H9 (cell line): ENCODE results near the gene KCNAB2. TPM values are rescaled to one million over a fixed set of nuclear protein-coding genes. Genes with fewer than 3 reads are reported as not detected.

ENCODE experiments used
- DNase-seq: peaks from one replicate; pipeline ENCODE4 v3.0.0-alpha.2; 2017
- H2AFZ ChIP-seq: one replicate; pipeline ENCODE4 v1.6.1; 2013; ENCODE audit warnings: mild to moderate bottlenecking, low read length, control low read depth, moderate library complexity
- H2AK5ac ChIP-seq: 2 replicates; pipeline ENCODE4 v1.6.1; 2013; ENCODE audit warnings: low read length, control low read depth, mixed read lengths; ENCODE audit not compliant: insufficient read length
- H2BK120ac ChIP-seq: one replicate; pipeline ENCODE4 v1.6.1; 2013; ENCODE audit warnings: low read depth, mild to moderate bottlenecking, low read length, control low read depth, inconsistent platforms; ENCODE audit not compliant: poor library complexity, severe bottlenecking
- H2BK12ac ChIP-seq: 2 replicates; pipeline ENCODE4 v1.6.1; 2013; ENCODE audit warnings: low read length, control low read depth, mixed read lengths, low read depth; ENCODE audit not compliant: insufficient read length
- H2BK15ac ChIP-seq: 2 replicates; pipeline ENCODE4 v1.6.1; 2013; ENCODE audit warnings: low read depth, low read length, control low read depth
- H2BK20ac ChIP-seq: one replicate; pipeline ENCODE4 v1.6.1; 2013; ENCODE audit warnings: low read depth, mild to moderate bottlenecking, low read length, control low read depth, inconsistent platforms; ENCODE audit not compliant: poor library complexity, severe bottlenecking
- H2BK5ac ChIP-seq: 2 replicates; pipeline ENCODE4 v1.6.1; 2013; ENCODE audit warnings: low read length, control low read depth, mixed read lengths; ENCODE audit not compliant: insufficient read length
- H3K14ac ChIP-seq: 2 replicates; pipeline ENCODE4 v1.6.1; 2013; ENCODE audit warnings: low read length, control low read depth; ENCODE audit not compliant: insufficient read depth
- H3K18ac ChIP-seq: 2 replicates; pipeline ENCODE4 v1.6.1; 2013; ENCODE audit warnings: low read depth, mild to moderate bottlenecking, mixed read lengths, low read length, control low read depth; ENCODE audit not compliant: insufficient read length
- H3K23ac ChIP-seq: 2 replicates; pipeline ENCODE4 v1.6.1; 2013; ENCODE audit warnings: low read length, control low read depth, mixed read lengths, low read depth; ENCODE audit not compliant: insufficient read length
- H3K23me2 ChIP-seq: 2 replicates; pipeline ENCODE4 v1.6.1; 2013; ENCODE audit warnings: low read depth, mild to moderate bottlenecking, mixed read lengths, low read length, control low read depth; ENCODE audit not compliant: insufficient read length, poor library complexity, severe bottlenecking
- H3K27ac ChIP-seq: 2 replicates; pipeline ENCODE4 v1.5.1; 2013; ENCODE audit warnings: low read length, control low read depth, mixed read lengths, low read depth; ENCODE audit not compliant: insufficient read length
- H3K27me3 ChIP-seq: 2 replicates; pipeline ENCODE4 v1.6.1; 2013; ENCODE audit warnings: low read length, control low read depth, inconsistent platforms; ENCODE audit not compliant: insufficient read depth
- H3K4ac ChIP-seq: 2 replicates; pipeline ENCODE4 v1.6.1; 2013; ENCODE audit warnings: low read depth, mild to moderate bottlenecking, control low read depth, inconsistent platforms, low read length, moderate library complexity
- H3K4me1 ChIP-seq: 2 replicates; pipeline ENCODE4 v1.6.1; 2013; ENCODE audit warnings: low read length, control low read depth, inconsistent platforms; ENCODE audit not compliant: insufficient read depth
- H3K4me2 ChIP-seq: 2 replicates; pipeline ENCODE4 v1.6.1; 2013; ENCODE audit warnings: low read length, control low read depth, mixed read lengths; ENCODE audit not compliant: insufficient read length, insufficient read depth
- H3K56ac ChIP-seq: 2 replicates; pipeline ENCODE4 v1.6.1; 2013; ENCODE audit warnings: low read depth, mild to moderate bottlenecking, mixed read lengths, low read length, control low read depth; ENCODE audit not compliant: insufficient read length
- H3K79me1 ChIP-seq: 2 replicates; pipeline ENCODE4 v1.6.1; 2013; ENCODE audit warnings: low read depth, mild to moderate bottlenecking, moderate library complexity, low read length, control low read depth, inconsistent platforms; ENCODE audit not compliant: insufficient read depth, poor library complexity, severe bottlenecking
- H3K79me2 ChIP-seq: 2 replicates; pipeline ENCODE4 v1.6.1; 2013; ENCODE audit warnings: low read length, control low read depth, inconsistent platforms; ENCODE audit not compliant: insufficient read depth
- H3K9ac ChIP-seq: 2 replicates; pipeline ENCODE4 v1.6.1; 2013; ENCODE audit warnings: low read length, control low read depth, mixed read lengths; ENCODE audit not compliant: insufficient read length; ENCODE audit errors: extremely low read depth
- H3K9me3 ChIP-seq: one replicate; pipeline ENCODE4 v1.6.1; 2013; ENCODE audit warnings: low read depth, low read length, inconsistent platforms; ENCODE audit not compliant: control insufficient read depth
- H3T11ph ChIP-seq: one replicate; pipeline ENCODE4 v1.6.1; 2013; ENCODE audit warnings: mild to moderate bottlenecking, low read length, control low read depth, inconsistent platforms
- H4K20me1 ChIP-seq: one replicate; pipeline ENCODE4 v1.6.1; 2013; ENCODE audit not compliant: control insufficient read depth, insufficient read length, insufficient read depth
- H4K5ac ChIP-seq: 2 replicates; pipeline ENCODE4 v1.6.1; 2013; ENCODE audit warnings: low read depth, mild to moderate bottlenecking, mixed read lengths, low read length, control low read depth; ENCODE audit not compliant: insufficient read length
- H4K8ac ChIP-seq: replicated peaks from 2 replicates; pipeline ENCODE4 v1.6.1; 2013; ENCODE audit warnings: low read length, control low read depth, mixed read lengths, low read depth; ENCODE audit not compliant: insufficient read length
- H4K91ac ChIP-seq: 2 replicates; pipeline ENCODE4 v1.6.1; 2013; ENCODE audit warnings: low read depth, mild to moderate bottlenecking, moderate library complexity, mixed read lengths, low read length, control low read depth; ENCODE audit not compliant: insufficient read length
- H3K27ac Mint-ChIP-seq, 3 experiments: 2 replicates in 2 of 3; 3 replicates in 1 of 3; pipeline ENCODE4 v1.8.0; 2020 to 2021; ENCODE audit warnings: mixed read lengths in 3 of 3, mild to moderate bottlenecking in 1 of 3, moderate library complexity in 1 of 3
- H3K27me3 Mint-ChIP-seq: 2 replicates; pipeline ENCODE4 v1.8.0; 2021; ENCODE audit warnings: low read depth, mild to moderate bottlenecking, moderate library complexity, mixed read lengths
- H3K36me3 Mint-ChIP-seq, 3 experiments: 2 replicates in 2 of 3; 3 replicates in 1 of 3; pipeline ENCODE4 v1.8.0; 2020 to 2021; ENCODE audit warnings: low read depth in 3 of 3, mixed read lengths in 3 of 3; ENCODE audit not compliant: insufficient read depth in 1 of 3
- H3K4me1 Mint-ChIP-seq, 2 experiments: 2 replicates each; pipeline ENCODE4 v1.8.0; 2020; ENCODE audit warnings: mixed read lengths in 2 of 2
- H3K4me3 Mint-ChIP-seq, 2 experiments: 2 replicates in 1 of 2; 3 replicates in 1 of 2; pipeline ENCODE4 v1.8.0; 2020 to 2021; ENCODE audit warnings: mild to moderate bottlenecking in 2 of 2, mixed read lengths in 2 of 2, moderate library complexity in 1 of 2
- H3K9me3 Mint-ChIP-seq, 2 experiments: 2 replicates in 1 of 2; 3 replicates in 1 of 2; pipeline ENCODE4 v1.8.0; 2020; ENCODE audit warnings: mild to moderate bottlenecking in 2 of 2, mixed read lengths in 2 of 2, moderate library complexity in 1 of 2
- CTCF ChIP-seq: fragments of 200-600 bp; sonication (generic); conservative IDR thresholded peaks from 3 replicates; pipeline ENCODE4 v1.8.0; 2021; ENCODE audit warnings: antibody characterized with exemption, mild to moderate bottlenecking
- WGBS: extraction: QIAGEN DNeasy Blood & Tissue Kit; methylation state at CpG from one replicate; pipeline ENCODE4 v1.1.7; 2013; ENCODE audit warnings: missing lambda C conversion rate, low lambda C conversion rate, mixed read lengths; ENCODE audit not compliant: insufficient read length; ENCODE audit errors: extremely low coverage; 5-methylcytosine and 5-hydroxymethylcytosine counted together
- total RNA-seq: library from RNA; stranded (reverse); gene quantifications from 2 replicates; pipeline ENCODE4 v1.2.1, GENCODE V29; 2021

The KCNAB2 gene
- total RNA-seq, 1 experiment from 2014 or later: 8.3 TPM

GRCh38 chr1:6090288-6090687, 44.6 kb downstream of the KCNAB2 start:
- H3K9ac ChIP-seq: no peak overlapping the region
- H2BK12ac ChIP-seq: no peak overlapping the region
- H3K27ac ChIP-seq: no peak overlapping the region
- no peak overlapping the region for H2BK120ac ChIP-seq
- no peak overlapping the region for H4K5ac ChIP-seq
- no peak overlapping the region for H3K23ac ChIP-seq
- no peaks in the 10 kb centered on the region for H3K4me1 Mint-ChIP-seq
- no peak overlapping the region for H2BK5ac ChIP-seq
- H3K4ac ChIP-seq: no peak overlapping the region
- no peaks in the 10 kb centered on the region for H3K79me1 ChIP-seq
- H3K4me1 ChIP-seq: no peaks in the 10 kb centered on the region
- H3K27me3 Mint-ChIP-seq: no peaks in the 10 kb centered on the region
- no peak overlapping the region for H3K4me2 ChIP-seq
- no peak overlapping the region for H2BK20ac ChIP-seq
- no peaks in the 10 kb centered on the region for H3K36me3 Mint-ChIP-seq
- no peaks in the 10 kb centered on the region for H3K9me3 Mint-ChIP-seq
- no peak overlapping the region for H3T11ph ChIP-seq
- no peak overlapping the region for H2AK5ac ChIP-seq
- H3K79me2 ChIP-seq: no peaks in the 10 kb centered on the region
- no peak overlapping the region for H3K18ac ChIP-seq
- no peak overlapping the region for H3K27ac Mint-ChIP-seq
- H4K20me1 ChIP-seq: no peaks in the 10 kb centered on the region
- H4K91ac ChIP-seq: no peak overlapping the region
- no peak for TF ChIP-seq CTCF
- H2BK15ac ChIP-seq: no peak overlapping the region
- no peak overlapping the region for H2AFZ ChIP-seq
- no peak overlapping the region for H3K4me3 Mint-ChIP-seq
- no peaks in the 10 kb centered on the region; the same call in 1 of the 2 replicates for H3K27me3 ChIP-seq
- H3K23me2 ChIP-seq: no peaks in the 10 kb centered on the region
- H3K9me3 ChIP-seq: no peaks in the 10 kb centered on the region
- no peak overlapping the region for H3K14ac ChIP-seq
- WGBS: no CpG with 5 or more reads among the region's 18 CpGs
- no peak overlapping the region for H3K56ac ChIP-seq
- H4K8ac ChIP-seq: no peak overlapping the region
- no peak for DNase-seq
